HL-60 (cell line): ENCODE results near the gene ACTN4.

Experiments
- GABPA ChIP-seq: IDR thresholded peaks from 2 replicates; pipeline ENCODE4 v1.6.1; 2012; ENCODE audit warnings: low read depth
- POLR2AphosphoS5 ChIP-seq: IDR thresholded peaks from 2 replicates; pipeline ENCODE4 v1.6.1; 2012; ENCODE audit warnings: low read depth
- SPI1 ChIP-seq: IDR thresholded peaks from 2 replicates; pipeline ENCODE4 v1.6.1; 2012; ENCODE audit warnings: low read depth, mild to moderate bottlenecking, borderline replicate concordance
- TF ChIP-seq, protein P1 (sequence below): IDR thresholded peaks from one replicate; pipeline ENCODE4 v1.5.1; 2011; ENCODE audit warnings: low read length, control low read depth, inconsistent platforms; ENCODE audit not compliant: insufficient read depth
- TF ChIP-seq, protein P2 (sequence below): IDR thresholded peaks from 2 replicates; pipeline ENCODE4 v1.6.1; 2012; ENCODE audit warnings: low read depth; ENCODE audit not compliant: insufficient replicate concordance

DNA sequence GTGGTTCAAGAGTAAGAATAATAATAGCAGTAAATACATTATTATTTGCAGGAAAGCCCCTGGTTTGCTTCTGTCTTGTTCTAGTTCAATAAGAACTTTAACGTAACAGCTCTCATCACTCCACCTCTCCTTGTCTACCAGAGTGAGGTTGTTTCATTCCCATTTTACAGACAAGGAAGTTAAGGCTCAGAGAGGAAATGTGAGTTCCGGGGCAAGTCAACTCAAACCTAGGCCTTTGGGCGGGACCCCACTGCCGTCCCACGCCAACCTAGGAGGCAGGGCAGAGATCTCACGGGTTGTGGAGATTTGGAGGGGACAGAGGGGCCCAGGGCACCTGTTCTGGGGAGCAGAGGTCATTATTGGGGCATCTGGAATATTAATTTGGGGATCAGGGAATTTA is 31.2 kb upstream of the ACTN4 start:
- TF ChIP-seq, protein P1, sequence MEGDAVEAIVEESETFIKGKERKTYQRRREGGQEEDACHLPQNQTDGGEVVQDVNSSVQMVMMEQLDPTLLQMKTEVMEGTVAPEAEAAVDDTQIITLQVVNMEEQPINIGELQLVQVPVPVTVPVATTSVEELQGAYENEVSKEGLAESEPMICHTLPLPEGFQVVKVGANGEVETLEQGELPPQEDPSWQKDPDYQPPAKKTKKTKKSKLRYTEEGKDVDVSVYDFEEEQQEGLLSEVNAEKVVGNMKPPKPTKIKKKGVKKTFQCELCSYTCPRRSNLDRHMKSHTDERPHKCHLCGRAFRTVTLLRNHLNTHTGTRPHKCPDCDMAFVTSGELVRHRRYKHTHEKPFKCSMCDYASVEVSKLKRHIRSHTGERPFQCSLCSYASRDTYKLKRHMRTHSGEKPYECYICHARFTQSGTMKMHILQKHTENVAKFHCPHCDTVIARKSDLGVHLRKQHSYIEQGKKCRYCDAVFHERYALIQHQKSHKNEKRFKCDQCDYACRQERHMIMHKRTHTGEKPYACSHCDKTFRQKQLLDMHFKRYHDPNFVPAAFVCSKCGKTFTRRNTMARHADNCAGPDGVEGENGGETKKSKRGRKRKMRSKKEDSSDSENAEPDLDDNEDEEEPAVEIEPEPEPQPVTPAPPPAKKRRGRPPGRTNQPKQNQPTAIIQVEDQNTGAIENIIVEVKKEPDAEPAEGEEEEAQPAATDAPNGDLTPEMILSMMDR = no peak
- TF ChIP-seq SPI1 (no peak), POLR2AphosphoS5 (no peak), GABPA (no peak)
- TF ChIP-seq, protein P2, sequence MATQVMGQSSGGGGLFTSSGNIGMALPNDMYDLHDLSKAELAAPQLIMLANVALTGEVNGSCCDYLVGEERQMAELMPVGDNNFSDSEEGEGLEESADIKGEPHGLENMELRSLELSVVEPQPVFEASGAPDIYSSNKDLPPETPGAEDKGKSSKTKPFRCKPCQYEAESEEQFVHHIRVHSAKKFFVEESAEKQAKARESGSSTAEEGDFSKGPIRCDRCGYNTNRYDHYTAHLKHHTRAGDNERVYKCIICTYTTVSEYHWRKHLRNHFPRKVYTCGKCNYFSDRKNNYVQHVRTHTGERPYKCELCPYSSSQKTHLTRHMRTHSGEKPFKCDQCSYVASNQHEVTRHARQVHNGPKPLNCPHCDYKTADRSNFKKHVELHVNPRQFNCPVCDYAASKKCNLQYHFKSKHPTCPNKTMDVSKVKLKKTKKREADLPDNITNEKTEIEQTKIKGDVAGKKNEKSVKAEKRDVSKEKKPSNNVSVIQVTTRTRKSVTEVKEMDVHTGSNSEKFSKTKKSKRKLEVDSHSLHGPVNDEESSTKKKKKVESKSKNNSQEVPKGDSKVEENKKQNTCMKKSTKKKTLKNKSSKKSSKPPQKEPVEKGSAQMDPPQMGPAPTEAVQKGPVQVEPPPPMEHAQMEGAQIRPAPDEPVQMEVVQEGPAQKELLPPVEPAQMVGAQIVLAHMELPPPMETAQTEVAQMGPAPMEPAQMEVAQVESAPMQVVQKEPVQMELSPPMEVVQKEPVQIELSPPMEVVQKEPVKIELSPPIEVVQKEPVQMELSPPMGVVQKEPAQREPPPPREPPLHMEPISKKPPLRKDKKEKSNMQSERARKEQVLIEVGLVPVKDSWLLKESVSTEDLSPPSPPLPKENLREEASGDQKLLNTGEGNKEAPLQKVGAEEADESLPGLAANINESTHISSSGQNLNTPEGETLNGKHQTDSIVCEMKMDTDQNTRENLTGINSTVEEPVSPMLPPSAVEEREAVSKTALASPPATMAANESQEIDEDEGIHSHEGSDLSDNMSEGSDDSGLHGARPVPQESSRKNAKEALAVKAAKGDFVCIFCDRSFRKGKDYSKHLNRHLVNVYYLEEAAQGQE = no peak
